GM21717 (cell line): ENCODE results near the gene SCGB3A2.

Experiments used
- ATAC-seq: cut with Tn5 transposase; IDR thresholded peaks from one replicate; pipeline ENCODE4 v1.9.1; 2021; ENCODE audit warnings: mild to moderate bottlenecking, moderate library complexity; ENCODE audit not compliant: unreplicated experiment

The SCGB3A2 gene, protein sequence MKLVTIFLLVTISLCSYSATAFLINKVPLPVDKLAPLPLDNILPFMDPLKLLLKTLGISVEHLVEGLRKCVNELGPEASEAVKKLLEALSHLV

DNA sequence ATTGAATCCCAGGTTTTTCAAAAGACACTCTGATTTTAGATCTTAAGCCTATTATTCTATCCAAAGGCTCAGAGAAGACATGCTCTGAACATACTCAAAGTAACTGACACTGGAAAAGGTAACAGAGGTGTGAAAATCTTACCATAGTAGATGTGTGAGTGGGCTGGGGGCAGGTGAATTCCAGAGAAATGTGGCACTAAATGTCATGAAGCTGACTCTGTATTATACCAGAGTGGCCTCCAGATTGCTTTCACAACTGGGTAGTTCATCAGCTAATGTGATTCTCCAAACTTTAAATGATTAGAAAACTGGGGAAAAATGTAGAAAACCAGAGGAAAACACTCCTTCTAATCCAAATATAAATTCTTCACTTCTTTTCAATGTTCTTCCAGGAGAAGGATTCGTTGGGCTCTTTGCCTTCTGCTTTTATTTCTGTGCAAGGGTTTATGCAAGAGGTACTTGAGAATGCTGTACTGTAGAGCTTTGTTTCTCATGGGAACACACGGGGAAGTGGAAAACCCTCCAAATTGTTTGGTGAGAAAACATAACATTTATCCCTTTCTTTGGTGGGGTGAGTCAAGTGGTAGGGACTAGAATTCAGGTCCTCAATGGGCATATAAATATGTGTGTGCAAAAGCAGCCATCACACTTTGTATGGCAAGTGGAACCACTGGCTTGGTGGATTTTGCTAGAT, at the start of gene SCGB3A2:
TSS of gene SCGB3A2 (plus strand) at position 646 of the 694 bp plus-strand sequence. CDS start 93 bp downstream, outside the sequence.
- ATAC-seq, result no peak

DNA sequence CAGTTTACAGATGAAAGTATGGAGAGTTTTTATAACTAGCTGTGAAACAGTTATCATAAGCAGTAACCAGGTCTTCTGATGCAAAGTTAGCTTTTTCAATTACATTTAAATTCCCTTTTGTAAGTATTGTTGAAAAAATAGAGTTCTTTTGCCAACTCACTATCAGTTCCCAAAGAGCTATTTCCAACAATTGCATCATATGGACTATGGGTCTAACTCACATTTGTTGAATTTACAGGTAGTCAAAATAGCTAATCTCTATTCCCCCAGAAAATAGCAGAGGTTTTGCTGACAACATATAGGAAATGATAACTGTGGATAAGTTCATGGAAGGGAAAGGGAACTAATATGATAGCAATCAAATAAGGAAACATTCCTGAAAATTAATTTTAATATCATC, 48.5 kb upstream of the SCGB3A2 start:
- ATAC-seq, result no peak

DNA sequence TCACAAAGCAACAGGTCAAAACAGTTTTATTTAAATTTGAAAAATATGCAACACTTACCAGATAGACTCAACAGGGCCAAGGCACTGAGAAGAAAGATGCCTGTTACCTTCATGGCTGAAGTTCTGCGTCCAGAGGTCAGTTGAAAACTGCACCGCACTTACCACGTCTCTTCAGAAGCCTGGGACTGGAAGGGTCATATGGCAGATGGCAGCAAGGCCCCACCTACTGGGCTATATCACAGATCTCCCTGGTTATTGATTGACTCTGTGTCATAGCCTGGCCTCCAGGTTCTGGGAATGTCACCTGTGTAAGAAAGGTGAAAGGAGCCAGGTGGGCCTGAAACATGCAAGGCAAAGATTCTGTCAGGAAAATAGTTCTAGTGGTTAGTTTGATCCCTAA, 47.0 kb upstream of the SCGB3A2 start, which contains the start of gene SPINK1:
TSS of gene SPINK1 (minus strand) at position 207 of the 400 bp plus-strand sequence. CDS start at position 113, 94 bp downstream.
- ATAC-seq, result no peak

DNA sequence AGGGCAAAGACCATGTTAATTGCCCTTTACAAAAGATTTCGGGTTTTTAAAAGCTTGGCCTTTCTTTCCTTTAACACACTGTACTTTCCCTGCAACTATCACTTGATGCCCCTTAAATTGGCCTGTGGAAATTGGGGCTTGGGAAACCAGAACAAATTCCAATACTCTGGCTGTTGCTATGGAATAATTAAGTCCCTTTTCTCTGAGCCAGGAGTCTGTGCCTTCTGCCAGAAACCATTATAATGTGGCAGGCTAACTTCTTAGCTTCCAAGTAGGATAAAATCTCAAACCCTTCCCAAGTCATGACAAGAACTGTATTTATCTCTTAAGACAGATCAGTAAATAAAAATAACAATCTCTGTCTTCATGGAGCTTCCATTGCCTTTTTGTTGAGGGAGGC, 46.0 kb upstream of the SCGB3A2 start:
- no peak for ATAC-seq

DNA sequence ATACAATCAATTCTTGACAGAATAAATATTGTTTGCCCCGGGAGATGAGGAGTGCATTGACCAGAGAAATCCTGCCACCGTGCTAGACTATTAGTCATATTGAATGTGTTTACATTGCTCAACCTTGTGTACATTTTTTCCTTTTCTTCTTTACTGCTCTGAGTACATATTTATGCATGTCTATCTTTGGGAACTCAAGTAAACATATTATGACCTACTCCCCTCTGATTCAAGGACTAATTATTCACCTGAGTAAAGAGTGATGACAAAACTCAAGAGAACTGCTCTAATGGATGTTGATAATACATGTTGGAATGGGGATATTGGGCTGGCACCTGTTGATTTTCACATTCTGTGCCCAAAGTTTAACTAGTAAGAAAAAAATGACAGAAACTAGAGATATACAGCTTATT, 43.1 kb upstream of the SCGB3A2 start:
- ATAC-seq, result no peak

DNA sequence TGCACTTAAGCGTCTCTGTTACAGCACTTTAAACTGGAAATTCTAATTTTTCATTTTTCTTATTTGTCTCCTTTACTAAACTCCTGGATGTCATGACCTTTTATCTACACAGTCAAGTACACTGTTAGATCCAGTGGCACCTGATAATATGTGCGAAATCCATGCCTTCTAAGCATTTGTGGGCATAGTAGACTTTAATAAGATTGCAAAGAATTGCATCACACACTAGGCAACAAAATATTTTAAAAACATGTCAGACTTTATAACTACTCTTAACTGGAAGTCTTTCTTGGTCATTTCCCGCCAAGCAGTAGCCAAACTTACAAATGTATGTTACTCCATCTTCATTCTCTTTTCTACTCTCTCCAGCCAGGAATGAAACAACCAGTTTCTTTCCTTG, 42.1 kb upstream of the SCGB3A2 start:
- ATAC-seq, result no peak

DNA sequence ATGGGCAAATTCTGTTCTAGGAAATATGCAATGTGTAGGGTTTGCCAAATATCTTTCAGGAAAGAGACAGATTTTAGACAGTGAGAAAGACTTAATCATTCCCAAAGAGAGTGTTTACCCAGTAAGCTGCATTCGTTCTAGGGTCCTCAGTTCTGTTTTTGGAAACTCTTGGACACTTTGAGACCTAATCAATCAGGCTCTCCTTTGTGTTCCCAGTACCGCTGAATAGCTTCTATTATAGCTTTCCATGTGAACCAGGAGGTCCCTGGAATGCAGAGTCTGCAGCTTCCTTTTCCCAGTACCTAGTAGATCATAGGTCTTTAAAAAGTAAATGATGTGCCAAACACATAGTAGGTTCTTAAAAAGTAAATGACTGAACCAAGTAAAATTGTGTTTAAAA, 35.6 kb upstream of the SCGB3A2 start:
- ATAC-seq, result no peak

DNA sequence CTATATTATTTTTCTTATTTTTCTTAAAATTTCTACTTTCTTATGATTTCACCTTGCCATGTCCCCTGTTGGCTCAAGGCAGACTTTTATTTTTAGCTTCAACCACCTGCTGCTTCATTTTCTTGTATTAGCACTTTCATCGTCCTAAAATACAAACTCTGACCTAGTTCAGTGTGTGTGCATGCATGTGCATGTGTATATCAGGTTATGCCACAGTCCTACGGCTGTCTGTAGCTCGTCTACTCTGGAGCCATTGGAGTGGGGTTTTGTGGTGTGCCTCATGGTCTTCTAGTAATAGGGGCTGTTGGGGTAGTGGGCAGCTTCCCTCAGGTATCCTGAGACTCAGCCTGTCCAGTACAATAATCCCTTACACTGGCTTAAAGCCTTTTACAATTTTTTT, 33.7 kb upstream of the SCGB3A2 start:
- ATAC-seq, result no peak

DNA sequence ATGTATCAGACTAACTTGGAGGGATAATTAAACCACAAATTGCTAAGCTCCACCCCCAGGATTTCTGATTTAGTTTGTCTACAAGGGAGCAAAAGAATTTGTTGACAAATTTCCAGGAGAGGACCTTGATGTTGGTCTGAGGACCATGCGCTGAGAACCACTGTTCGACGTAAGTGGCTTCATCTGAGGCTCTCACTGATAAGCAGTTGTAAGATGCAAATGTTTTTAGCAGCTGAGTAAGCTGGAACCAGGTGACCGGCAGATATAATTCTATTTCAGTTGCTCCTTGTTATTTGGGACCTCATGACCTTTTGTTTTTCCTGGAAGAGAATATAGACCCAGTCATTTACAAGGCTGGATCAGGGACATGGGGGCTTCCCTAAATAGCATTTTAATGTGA, 32.9 kb upstream of the SCGB3A2 start:
- ATAC-seq, result no peak

DNA sequence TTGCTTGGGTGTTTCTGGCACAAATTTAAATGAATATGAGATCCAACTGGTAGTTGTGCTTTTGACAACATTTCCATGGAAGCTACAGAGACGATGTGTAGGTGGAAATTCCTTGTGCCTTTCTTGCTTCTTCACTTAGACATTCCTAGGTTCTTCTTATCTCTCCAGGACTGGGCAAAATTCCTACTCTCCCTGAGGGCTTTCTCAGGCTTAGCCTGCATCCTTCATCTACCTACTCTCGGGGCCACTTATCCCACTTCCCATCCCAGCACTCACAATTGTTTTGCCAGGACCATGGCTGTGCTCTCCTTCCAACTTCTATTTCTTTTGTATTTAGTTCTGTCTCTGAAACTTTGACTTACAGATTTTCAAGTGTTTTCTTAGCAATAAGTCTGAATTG, 29.3 kb upstream of the SCGB3A2 start:
- ATAC-seq, result no peak

DNA sequence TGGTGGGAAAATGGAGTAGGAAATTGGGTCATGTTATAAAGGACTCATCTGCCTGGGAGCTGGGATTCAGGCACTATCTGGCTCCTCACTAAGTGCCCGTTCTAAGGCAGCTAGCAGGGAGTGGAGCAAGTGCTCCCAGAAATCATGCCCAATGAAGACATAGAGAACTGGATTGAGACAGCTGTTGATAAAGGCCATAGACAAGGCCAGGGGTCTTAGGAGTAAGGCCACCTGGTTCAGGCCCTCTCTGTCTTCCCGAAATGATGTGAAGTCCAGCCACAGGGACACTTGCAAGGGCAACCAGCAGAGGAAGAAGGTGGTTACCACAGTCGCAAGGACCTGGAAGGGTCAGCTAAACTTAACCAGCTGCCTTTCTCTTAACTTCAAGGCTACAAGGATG, 26.9 kb upstream of the SCGB3A2 start:
- no peak for ATAC-seq

DNA sequence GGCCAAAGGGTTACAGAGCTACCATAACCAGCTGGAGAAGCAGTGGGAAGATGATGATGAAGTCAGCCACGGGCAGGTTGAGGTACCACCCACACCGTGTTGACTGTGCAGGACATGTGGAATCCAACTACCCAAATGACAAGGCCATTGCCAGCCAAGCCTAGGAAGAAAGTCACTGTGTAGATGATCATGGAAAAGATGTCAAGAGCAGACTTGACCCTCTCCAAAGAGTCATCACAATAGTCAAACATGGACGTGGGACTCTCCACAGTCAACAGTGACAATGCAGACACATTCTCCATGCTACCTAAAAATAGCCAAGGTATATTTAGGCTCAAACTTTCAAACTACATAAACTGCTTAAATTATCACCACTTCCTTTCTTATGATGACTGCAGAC, 26.1 kb upstream of the SCGB3A2 start:
- ATAC-seq, result no peak

DNA sequence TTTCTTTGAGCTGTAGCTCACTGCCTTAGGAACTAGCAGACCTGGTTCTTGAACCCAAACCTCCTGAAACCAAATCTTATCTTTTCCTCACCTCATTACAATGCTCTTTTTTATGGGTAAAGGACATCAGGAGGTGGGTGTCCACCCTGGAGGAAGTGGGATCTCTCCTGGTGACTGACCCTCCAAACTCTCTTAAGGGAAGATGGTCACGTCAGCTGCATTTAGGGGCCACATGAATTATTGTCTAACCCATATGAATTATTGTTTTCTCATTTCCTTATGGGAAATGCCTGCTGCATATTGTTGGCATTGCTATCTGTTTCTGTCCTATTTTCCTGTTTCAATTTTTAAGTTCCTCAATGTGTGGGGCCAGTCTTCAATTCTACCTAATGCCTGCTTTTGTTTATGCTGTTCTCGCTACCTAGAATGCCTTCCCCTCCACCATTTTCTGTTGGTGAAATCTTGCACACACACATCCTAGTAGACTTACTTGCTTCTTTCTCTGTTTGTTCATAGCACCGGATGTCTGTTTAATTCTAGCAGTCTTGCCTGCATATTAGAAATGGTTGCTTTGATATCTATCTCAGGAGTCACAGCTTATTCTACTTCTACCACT, 25.0 kb upstream of the SCGB3A2 start:
- ATAC-seq, result no peak

DNA sequence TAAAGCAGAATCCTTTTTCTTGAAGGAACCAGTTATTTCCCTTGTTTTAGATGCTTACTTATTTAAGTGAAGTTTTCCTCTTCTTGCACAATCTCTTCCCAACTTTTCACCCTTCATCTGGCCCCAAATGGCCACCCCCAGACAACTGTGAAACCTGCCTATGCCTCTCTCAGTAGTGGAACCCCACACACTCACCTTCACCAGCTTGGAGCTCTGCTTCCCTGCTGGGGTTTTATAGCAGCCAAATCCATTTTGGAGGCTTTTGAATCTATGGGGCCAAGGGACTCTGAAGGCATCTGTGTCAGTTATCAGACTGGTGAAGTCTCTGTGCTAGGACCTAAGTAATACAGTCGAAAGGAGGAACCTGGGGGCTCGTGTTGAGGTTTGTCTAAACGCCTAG, 24.2 kb upstream of the SCGB3A2 start:
- ATAC-seq, result no peak

DNA sequence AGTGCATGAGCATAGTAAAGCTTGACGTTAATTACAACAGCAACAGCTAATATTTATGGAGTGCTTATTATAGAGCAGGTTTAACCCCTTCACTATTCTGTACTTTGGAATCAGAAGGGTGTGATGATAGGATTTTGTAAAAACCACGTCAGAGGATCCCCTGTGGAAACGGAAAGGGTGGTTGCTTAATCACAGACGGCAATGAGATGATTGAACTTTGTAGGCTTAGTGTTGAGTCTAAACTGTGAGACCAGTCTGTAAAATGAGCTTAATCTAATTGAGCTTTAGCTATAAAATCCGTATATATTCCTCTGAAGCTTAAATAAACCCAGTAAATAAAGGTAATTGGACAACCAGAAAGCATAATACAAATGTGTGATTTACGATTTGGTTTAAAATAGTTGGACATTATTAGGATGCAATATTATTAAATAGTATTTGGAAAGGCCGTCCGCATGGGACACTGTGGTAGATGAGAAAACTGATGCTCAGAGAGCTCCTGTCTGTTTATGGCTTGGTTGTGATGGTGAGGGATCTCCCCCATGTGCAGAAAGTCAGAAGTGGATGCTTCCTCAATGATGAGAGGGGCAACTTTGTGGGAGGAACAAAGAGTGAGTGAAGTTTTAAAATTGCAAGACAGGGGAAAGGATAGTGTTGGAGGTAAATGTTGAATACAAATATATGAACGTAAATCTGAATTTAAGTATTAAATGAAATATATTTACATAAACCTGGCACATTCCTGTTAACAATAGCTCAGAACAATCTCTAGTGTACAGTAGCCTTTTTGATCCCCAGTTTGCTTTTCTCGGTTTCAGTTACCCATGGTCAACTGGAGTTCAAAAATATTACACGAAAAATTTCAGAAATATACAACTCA, 23.4 kb upstream of the SCGB3A2 start:
- no peak for ATAC-seq

DNA sequence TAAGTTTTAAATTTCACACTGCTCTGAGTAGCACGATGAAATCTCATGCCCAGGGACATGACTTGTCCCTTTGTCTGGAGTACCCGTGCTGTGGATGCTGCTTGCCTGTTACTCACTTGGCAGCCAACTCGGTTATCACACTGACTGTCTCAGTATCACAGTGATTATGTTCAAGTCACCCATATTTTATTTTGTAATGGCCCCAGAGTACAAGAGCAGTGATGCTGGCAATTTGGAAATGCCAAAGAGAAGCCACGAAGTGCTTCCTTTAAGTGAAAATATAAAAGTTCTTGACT, 22.8 kb upstream of the SCGB3A2 start:
- ATAC-seq, result no peak

DNA sequence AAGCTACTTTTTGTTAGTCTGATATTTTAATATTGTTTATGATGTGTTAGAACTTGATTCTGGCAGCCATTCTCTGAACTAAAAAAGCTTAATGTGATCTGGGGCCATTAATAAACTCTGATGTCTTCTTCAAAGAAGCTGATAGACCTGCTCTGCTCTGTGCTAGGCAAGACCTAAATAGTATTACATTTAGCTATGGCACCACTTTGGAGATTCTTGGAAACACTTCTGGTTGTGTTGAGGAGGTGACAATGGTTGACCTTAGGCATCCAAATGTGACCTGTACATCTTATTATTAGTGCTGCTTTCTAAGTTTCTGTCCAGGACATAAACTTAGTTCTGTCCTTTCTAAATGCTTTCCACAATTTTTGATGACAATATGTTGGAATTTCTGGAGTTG, 21.7 kb upstream of the SCGB3A2 start:
- no peak for ATAC-seq

DNA sequence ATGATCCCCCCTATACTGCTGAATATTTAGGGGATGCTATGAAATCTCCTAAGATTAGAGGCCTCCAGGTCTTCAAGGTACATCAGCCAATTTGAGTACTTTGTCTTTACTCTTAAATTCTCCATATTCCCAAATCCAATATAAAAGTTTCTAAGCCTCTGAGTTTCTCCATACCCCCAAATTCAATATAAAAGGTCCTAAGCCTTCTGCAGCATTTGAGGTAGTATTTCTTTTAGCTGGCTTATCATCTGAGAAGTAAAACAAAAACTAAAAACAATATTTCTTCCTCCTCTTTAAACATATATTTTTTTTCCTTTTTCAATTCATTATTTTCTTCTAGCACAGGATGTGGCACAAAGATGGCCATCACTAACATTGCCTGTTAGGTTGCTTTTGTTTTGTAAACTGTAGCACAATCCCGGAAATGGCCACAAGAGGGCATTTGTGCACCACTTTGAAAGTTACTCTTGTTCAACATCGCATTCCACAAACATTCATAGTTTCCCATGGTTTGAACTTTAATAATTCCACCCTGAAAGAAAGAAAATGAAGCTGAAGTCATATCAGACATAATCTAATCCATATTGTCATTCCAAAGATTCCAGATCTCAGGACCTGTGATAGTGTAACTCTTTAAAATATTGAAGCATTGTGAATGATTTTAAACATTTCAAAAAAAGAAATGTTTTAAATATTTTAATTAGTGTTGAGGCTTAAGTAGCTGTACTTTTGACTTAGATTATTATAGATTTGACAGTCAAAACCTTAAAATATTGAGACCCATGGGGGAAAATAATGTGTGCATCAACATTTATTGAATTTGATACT, 21.0 kb upstream of the SCGB3A2 start:
- ATAC-seq, result peak; percentile 94

DNA sequence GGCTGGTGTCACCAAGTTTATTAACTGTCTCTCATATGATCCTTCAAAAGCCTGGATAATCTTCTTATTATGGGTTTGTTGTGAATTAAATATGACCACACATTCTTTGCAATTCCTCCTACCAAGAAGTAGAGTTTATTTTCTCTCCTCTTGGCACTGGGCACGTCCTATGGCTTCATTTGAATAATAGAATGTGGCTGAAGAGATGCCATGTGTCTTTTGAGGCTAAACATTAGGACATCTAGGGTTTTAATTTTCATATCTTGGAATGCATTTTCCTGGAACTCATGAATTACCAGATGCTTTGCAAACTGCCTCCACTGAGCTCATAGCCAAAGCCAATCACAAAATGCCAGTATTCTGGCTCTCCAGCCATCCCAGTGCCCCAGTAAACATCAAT, 19.9 kb upstream of the SCGB3A2 start:
- ATAC-seq, result no peak

DNA sequence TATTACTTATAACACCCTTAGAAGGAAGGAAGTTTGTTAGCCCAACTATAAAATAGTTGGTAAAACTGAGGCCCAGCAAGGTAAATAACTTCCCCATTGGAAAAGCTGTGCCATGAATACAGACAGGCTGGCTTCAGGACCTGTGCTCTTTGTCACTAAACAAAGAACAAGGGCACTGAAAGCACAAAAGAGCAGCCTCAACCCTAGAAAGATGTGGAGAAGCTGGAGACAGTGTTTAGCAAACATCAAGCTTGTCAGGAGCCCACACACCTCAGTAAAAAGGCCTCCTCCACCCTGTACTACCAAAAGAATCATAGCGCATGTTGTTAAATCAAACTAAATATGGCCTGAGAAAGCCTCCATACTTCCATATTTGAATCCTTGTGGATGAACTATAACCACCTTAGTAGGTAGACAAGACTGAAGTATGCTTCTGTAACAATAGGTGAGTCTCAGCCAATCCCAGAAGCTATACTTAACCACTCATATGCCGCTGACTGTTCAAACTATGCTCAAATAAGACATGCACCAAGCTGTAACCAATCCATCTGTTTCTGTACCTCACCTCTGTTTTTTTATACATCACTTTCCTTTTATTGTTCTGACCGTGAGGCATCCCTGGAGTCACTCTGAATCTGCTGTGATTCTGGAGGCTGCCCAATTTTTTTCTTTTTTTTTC, 18.4 kb upstream of the SCGB3A2 start:
- ATAC-seq, result no peak
